NCI-H1694 (cell line): ENCODE measurements around the gene MKS1.

Experiments used
- DNase-seq: peaks from one replicate; lab custom pipeline; 2025; lab: John Stamatoyannopoulos, UW

Gene MKS1

DNA sequence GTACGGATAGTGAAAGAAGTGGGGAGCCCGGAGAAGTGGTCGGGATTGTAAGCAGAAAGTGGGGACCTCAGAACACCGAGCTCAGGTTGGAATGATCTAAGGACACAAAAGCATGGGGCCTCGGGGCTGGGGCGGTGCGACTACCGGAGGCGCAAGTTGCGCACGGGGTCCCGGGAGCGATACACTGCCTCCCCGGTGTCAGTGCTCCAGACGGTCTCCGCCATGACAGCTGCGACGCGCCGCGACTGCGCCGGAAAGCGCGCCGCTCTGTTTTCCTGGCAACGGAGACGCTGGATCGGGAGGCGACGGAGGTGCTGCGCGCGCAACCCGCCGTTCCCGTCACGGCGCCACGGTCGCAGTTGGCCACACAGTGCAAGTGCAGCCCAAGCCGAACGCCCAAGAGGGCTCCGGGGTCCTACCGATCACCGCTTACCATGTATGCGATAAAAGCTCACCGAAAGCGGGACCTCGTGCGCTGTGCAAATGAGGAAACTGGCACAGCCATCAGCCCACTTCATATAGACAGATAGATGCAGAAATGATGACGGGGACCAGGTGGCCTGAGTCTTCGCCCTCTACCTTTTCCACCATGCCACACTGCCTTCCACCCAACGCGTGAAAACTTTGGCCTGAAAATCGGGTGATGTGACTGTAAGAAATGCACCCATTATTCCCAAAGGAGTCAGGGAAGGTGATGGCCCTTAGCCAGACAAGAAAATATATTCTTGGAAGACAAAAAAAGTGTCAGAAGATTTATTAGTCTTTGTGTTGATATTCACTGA lies at the start of gene MKS1:
MKS1 (minus strand) TSS at position 249 of the 782 bp plus-strand sequence; CDS start at position 224, 25 bp downstream.
- DNase-seq: peak; percentile 86

DNA sequence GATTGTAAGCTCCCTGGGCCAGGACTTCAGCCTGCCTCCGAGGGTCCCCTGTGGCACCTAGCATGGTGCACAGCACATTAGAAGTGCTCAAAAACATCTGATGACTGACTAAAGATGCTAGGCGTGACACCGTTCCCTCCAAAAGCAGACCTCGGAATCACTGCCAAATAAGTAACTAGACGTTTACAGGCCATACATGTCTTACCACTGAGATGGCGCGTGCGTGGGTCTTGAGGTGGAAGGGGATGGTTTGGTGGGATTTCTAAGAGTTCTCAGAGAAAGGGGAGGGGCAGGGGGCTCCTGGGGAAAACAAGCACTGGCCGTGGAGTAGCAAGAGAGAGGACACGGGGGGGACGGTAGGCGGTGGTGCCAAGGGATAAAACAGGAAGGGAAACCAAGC lies 49.3 kb upstream of the MKS1 start:
- no peak for DNase-seq

DNA sequence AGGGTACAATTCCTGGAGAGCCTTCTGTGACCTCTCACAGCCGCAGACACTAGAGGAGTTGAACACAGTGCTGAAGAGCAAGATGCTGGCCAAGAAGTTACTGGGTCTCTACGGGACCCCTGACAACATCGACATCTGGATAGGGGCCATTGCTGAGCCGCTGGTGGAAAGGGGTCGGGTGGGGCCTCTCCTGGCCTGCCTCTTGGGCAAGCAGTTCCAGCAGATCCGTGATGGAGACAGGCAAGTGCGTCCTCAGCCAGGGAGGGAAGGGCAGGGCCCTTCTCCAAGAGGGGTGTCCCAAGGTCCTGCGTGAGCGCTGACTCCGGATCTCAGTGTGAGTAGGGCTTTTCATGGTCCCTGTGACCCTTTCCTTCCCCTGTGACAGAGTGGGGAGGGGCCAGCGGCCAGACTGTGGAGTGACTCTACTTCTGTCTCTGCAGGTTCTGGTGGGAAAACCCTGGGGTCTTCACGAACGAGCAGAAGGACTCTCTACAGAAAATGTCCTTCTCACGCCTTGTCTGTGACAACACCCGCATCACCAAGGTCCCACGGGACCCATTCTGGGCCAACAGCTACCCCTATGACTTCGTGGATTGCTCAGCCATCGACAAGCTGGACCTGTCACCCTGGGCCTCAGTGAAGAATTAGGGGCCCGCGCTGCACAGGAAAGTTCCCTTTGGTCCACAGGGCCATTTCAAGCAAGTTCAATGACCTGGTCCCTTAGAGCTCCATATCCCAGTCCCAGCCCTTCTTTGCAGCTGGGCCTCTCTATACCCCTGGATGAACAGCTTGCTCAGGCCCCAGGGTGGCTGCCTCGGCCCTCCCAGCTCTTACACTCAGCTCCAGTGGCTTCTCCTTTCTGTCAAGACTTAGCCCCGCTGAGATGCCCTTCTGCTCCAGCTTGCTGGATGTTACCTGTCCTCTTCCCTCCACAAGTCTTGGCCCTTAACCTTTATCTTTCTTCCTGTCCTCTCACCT lies 48.6 kb upstream of the MKS1 start:
- no peak for DNase-seq

- DNase-seq: no peak
These were observed 47.1 kb upstream of the MKS1 start for GRCh38 chr17:58265902-58266875.

DNA sequence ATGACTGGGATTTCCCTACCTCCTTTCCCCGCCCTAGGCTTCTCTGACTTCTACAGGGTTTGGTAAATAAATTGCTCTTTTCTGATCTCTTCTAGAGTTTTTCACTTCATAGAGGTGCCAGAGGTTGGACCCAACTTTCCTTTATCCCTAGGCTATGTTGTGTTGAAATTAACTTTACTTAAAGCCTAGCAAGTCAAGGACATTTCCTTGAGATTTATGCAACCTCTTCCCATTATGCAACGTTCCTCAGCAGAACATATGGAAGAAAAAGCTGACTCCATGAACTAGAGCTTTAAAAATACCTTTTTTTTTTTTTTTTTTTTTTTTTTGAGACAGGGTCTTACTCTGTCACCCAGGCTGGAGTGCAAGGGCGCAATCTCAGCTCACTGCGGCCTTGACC lies 46.2 kb upstream of the MKS1 start:
- DNase-seq: no peak

- no peak for DNase-seq
These were observed 45.5 kb upstream of the MKS1 start for GRCh38 chr17:58264407-58265103.

DNA sequence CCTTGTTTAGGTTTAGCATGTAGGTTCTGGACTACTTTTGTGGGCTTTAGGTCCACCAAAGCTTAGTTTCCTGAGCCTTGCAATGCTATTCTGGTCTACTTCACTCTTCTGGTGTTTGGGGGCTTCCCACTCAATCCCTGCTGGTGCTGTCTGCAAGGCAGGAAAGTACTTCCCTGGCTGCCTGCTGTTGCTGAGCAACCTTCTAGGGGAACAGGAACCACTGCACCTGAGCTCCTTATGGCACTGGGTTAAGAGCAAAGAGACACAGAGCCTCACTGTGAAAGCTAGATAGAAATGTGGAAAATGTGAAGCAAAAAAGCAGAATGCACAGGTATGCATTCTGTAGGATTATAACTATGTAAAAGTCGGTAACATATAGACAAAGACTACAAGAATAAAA lies 44.7 kb upstream of the MKS1 start:
- no peak for DNase-seq

- DNase-seq: no peak
These were observed 43.1 kb upstream of the MKS1 start for GRCh38 chr17:58262149-58262548.

DNA sequence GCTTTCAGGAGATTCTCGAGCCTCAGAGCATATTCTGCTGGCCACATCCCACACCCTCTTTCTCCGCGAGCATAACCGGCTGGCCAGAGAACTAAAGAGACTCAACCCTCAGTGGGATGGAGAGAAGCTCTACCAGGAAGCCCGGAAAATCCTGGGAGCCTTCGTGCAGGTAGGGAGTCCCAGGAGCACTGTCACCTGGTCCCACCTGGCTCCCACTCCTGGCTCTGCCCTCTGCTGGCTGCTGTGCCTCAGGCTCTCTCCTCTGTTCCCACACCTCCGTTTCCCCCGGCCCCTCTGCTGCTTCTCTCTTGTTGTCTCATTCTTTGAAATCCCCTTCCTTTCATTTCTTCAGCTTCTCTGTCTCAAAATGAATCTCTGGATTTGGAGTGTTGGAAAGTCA lies 35.7 kb upstream of the MKS1 start:
- no peak for DNase-seq

- no peak for DNase-seq
These were observed 34.0 kb upstream of the MKS1 start for GRCh38 chr17:58253082-58253481.

DNA sequence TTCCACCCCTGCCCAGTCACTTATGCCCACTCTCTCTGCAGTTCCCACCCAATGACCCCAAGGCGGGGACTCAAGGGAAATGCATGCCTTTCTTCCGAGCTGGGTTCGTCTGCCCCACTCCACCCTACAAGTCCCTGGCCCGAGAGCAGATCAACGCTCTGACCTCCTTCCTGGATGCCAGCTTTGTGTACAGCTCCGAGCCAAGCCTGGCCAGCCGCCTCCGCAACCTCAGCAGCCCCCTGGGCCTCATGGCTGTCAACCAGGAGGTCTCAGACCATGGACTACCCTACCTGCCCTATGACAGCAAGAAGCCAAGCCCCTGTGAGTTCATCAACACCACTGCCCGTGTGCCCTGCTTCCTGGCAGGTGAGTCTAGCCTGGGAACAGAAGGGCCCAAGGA lies 33.1 kb upstream of the MKS1 start:
- no peak for DNase-seq

DNA sequence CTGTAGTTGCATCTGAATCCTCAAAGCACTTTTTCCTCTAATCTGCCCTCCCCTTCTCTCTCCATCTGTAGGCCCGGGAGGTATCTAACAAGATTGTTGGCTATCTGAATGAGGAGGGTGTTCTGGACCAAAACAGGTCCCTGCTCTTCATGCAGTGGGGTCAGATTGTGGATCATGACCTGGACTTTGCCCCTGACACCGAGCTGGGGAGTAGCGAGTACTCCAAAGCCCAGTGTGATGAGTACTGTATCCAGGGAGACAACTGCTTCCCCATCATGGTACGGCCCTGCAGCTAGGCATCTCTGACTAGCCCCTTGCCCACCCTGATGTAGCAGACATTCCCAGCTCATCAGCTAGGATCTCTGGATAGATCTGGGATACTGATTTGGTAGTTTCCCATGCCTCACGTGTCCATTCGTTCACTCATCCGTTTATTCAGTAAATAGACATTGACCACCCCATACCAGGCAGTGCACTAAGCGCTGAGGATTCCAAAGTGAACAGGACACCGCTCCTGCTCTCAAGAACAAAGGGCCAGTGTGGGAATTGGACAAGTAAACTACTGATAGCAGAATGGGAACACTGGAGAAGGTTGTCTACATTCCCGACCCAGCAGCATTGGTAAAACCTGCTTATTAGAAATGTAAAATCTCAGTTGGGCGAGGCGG lies 31.4 kb upstream of the MKS1 start:
- DNase-seq: no peak

GRCh38 chr17:58249270-58250133 lies 30.4 kb upstream of the MKS1 start:
- DNase-seq: peak; percentile 43

- DNase-seq: no peak
These were observed 29.9 kb upstream of the MKS1 start for GRCh38 chr17:58248955-58249269.

- DNase-seq: no peak
These were observed 28.7 kb upstream of the MKS1 start for GRCh38 chr17:58247511-58248363.

GRCh38 chr17:58246781-58247180 lies 27.7 kb upstream of the MKS1 start:
- no peak for DNase-seq

GRCh38 chr17:58246104-58246740 lies 27.2 kb upstream of the MKS1 start:
- no peak for DNase-seq

DNA sequence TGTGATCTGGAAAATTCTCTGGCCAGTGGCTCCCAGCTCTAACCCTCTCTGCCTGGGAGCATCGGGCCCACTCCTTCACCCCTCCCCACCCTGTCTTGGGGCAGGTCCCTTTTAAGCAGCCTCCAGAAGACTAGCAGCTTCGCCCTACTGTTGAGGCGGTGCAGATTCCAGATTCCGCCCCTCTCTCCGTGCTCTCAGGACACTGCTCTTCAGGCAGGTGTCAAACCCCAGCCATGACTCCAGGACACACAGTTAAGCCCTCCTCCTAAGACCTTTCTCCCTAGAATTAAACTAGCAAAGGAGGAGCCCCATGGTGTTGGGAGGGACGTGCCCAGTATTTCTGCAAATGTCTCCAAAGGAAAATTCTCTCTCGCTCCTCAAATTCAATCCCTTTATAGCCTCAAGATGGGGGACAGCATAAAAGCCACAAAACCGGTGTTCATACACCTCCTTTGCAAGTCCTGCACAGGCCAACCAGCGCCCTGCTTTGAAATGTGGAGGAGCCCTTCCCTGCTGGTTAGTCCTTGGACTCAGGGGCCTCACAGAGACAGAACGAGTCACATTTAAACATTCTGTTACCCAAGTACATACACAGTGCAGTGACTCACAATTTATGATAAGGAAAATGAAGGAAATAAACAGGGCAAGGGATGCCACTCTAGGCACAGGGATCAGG lies 26.5 kb upstream of the MKS1 start:
- DNase-seq: no peak
